PC-3 (cell line): ENCODE results near the gene GPD2.

Experiments used
- CTCF ChIP-seq: fragments of 300-600 bp; sonication (generic); conservative IDR thresholded peaks from 2 replicates; pipeline ENCODE4 v1.5.1; 2017; ENCODE audit warnings: antibody characterized with exemption, low read depth, mild to moderate bottlenecking, low read length
- EZH2 ChIP-seq: fragments of 300-600 bp; sonication (generic); IDR thresholded peaks from one replicate; pipeline ENCODE4 v1.6.1; 2017; ENCODE audit warnings: antibody characterized with exemption, mild to moderate bottlenecking, low read length; ENCODE audit not compliant: unreplicated experiment

- no peak for TF ChIP-seq CTCF
- no peak for TF ChIP-seq EZH2
Observed at GRCh38 chr2:156553714-156554442, 117.7 kb downstream of the GPD2 start.
